Cardiac muscle cell (in vitro differentiated cells and primary cell): ENCODE results near the gene PGBD1. TPM values are rescaled to one million over a fixed set of nuclear protein-coding genes. Genes with fewer than 3 reads are reported as not detected.

Experiments used
- DNase-seq, 2 donors: peaks; one replicate each; pipeline versions ENCODE4 v3.0.0 to v3.0.0-alpha.2; 2010 to 2017; ENCODE audit warnings: low read depth in 1 of 2, low spot score in 1 of 2
- H3K27ac ChIP-seq: fragments of 200-600 bp; sonication (generic); 2 replicates; pipeline ENCODE4 v1.5.1; 2016
- H3K27me3 ChIP-seq: fragments of 200-600 bp; sonication (generic); 2 replicates; pipeline ENCODE4 v1.6.0; 2016; ENCODE audit warnings: control low read depth
- H3K36me3 ChIP-seq: fragments of 200-600 bp; sonication (generic); 2 replicates; pipeline ENCODE4 v1.5.1; 2016; ENCODE audit warnings: control low read depth
- H3K4me1 ChIP-seq: fragments of 200-600 bp; sonication (generic); 2 replicates; pipeline ENCODE4 v1.8.1; 2017; ENCODE audit warnings: low read depth, mild to moderate bottlenecking, mixed run types
- H3K4me3 ChIP-seq: fragments of 200-600 bp; sonication (generic); 2 replicates; pipeline ENCODE4 v1.5.1; 2016; ENCODE audit warnings: mild to moderate bottlenecking
- H3K9me3 ChIP-seq: fragments of 200-600 bp; sonication (generic); 2 replicates; pipeline ENCODE4 v1.5.1; 2017; ENCODE audit warnings: low read depth, mild to moderate bottlenecking, control low read depth
- polyA plus RNA-seq: library from polyadenylated mRNA; unstranded; fragments of >200 nt; fragmentation: Nextera tagmentation; extraction: Ambion mirVana; gene quantifications from 2 replicates; pipeline ENCODE4 v1.2.1, GENCODE V29; 2016
- total RNA-seq: library from RNA; depleted of rRNA; stranded (reverse); fragments of >200 nt; gene quantifications from 2 replicates; pipeline ENCODE4 v1.2.3, GENCODE V29; 2016
- TF ChIP-seq, protein P1 (sequence below): IDR thresholded peaks from 2 replicates; pipeline ENCODE4 v1.5.1; 2012; ENCODE audit warnings: low read depth, mild to moderate bottlenecking, low read length

PGBD1 gene
- total and polyA plus RNA-seq, 2 experiments from 2014 or later = 7.5 to 8.2 TPM

- Histone ChIP-seq H3K4me1 (peaks cover 14% of the 10 kb centered on the region), H3K9me3 (no peaks in the 10 kb centered on the region), H3K27ac (peak overlapping the region; percentile 2), H3K4me3 (no peak overlapping the region), H3K36me3 (no peaks in the 10 kb centered on the region), H3K27me3 (peaks cover 9% of the 10 kb centered on the region)
- no peak for DNase-seq
- TF ChIP-seq, protein P1, sequence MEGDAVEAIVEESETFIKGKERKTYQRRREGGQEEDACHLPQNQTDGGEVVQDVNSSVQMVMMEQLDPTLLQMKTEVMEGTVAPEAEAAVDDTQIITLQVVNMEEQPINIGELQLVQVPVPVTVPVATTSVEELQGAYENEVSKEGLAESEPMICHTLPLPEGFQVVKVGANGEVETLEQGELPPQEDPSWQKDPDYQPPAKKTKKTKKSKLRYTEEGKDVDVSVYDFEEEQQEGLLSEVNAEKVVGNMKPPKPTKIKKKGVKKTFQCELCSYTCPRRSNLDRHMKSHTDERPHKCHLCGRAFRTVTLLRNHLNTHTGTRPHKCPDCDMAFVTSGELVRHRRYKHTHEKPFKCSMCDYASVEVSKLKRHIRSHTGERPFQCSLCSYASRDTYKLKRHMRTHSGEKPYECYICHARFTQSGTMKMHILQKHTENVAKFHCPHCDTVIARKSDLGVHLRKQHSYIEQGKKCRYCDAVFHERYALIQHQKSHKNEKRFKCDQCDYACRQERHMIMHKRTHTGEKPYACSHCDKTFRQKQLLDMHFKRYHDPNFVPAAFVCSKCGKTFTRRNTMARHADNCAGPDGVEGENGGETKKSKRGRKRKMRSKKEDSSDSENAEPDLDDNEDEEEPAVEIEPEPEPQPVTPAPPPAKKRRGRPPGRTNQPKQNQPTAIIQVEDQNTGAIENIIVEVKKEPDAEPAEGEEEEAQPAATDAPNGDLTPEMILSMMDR = no peak
These were observed 65.7 kb downstream of the PGBD1 start for GRCh38 chr6:28347119-28347518.

DNA sequence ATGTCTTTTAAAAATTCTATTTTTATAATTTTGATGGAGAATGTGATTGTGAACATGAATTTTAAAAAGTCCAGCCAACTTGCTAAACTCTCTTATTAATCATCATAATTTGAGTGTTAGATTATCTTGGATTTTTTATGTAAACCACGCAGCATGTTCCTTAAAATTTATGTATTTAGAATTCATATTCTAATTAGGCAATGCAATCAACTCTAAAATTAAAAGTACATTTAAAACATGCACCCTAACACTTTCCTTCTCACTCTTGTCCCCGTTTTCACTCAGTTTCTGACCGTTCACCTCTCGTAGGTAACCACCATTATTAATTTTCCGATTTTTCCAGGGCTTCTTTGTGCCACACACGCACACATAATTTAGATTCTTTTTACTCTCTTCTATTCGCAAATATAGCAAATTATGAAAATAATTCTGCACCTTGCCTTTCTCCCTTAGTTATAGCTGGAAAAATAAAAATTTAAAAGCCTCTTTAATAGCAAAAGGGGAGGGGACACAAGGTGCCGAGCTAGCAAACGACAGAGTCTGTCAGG, 68.0 kb downstream of the PGBD1 start:
- Histone ChIP-seq H3K4me3 (peak overlapping the region; percentile 68), H3K27me3 (peaks cover 9% of the 10 kb centered on the region), H3K4me1 (peaks cover 14% of the 10 kb centered on the region), H3K27ac (peak overlapping the region; percentile 85), H3K36me3 (no peaks in the 10 kb centered on the region), H3K9me3 (no peaks in the 10 kb centered on the region)
- TF ChIP-seq, protein P1 = no peak
- DNase-seq = no peak

GRCh38 chr6:28349892-28350737, 68.7 kb downstream of the PGBD1 start, which contains the start of gene ZKSCAN3:
TSS of gene ZKSCAN3 (plus strand) at chr6:28349947. CDS start at chr6:28359587, 9,640 bp downstream.
- no peaks in the 10 kb centered on the region for H3K9me3 ChIP-seq
- peak within 1 kb of the TSS; percentile 68 for H3K4me3 ChIP-seq
- TF ChIP-seq, protein P1 = no peak
- no peaks in the 10 kb centered on the region for H3K36me3 ChIP-seq
- peak within 1 kb of the TSS; percentile 85 for H3K27ac ChIP-seq
- DNase-seq = peak; percentile 79 to 91
- peaks cover 14% of the 10 kb centered on the region for H3K4me1 ChIP-seq
- peaks cover 9% of the 10 kb centered on the region for H3K27me3 ChIP-seq

GRCh38 chr6:28351087-28351486, 69.7 kb downstream of the PGBD1 start:
- Histone ChIP-seq H3K4me1 (peaks cover 18% of the 10 kb centered on the region), H3K4me3 (peak overlapping the region; percentile 68), H3K36me3 (no peaks in the 10 kb centered on the region), H3K9me3 (no peaks in the 10 kb centered on the region), H3K27me3 (peaks cover 3% of the 10 kb centered on the region), H3K27ac (no peak overlapping the region)
- TF ChIP-seq, protein P1 = no peak
- DNase-seq = no peak

- Histone ChIP-seq H3K36me3 (no peaks in the 10 kb centered on the region), H3K27me3 (peaks cover 2% of the 10 kb centered on the region), H3K9me3 (no peaks in the 10 kb centered on the region), H3K4me1 (peaks cover 18% of the 10 kb centered on the region), H3K4me3 (peak overlapping the region; percentile 68), H3K27ac (no peak overlapping the region)
- no peak for DNase-seq
- TF ChIP-seq, protein P1 = no peak
These were observed 70.1 kb downstream of the PGBD1 start for GRCh38 chr6:28351493-28351925.

Other genes starting within 250 kb of the PGBD1 start
- 0.95 and 1.6 TPM in 2 replicates for gene ZNF165, start 201.0 kb upstream of the PGBD1 start, total RNA-seq
- 1.8 and 1.9 TPM in 2 replicates for gene ZNF165, start 201.0 kb upstream of the PGBD1 start, polyA plus RNA-seq
- gene ZSCAN16, start 157.0 kb upstream of the PGBD1 start, total RNA-seq = 7.4 and 10.3 TPM in 2 replicates
- 7.4 and 9.3 TPM in 2 replicates for gene ZSCAN16, start 157.0 kb upstream of the PGBD1 start, polyA plus RNA-seq
- 24.8 and 58.3 TPM in 2 replicates for gene ZKSCAN8, start 139.7 kb upstream of the PGBD1 start, total RNA-seq
- 11.0 and 16.2 TPM in 2 replicates for gene ZKSCAN8, start 139.7 kb upstream of the PGBD1 start, polyA plus RNA-seq
- 18.6 and 21.8 TPM in 2 replicates for gene ZSCAN9, start 56.3 kb upstream of the PGBD1 start, total RNA-seq
- 14.4 and 15.4 TPM in 2 replicates for gene ZSCAN9, start 56.3 kb upstream of the PGBD1 start, polyA plus RNA-seq
- 7.9 and 8.4 TPM in 2 replicates for gene ZKSCAN4, start 29.3 kb upstream of the PGBD1 start, total RNA-seq
- 6.8 and 7.1 TPM in 2 replicates for gene ZKSCAN4, start 29.3 kb upstream of the PGBD1 start, polyA plus RNA-seq
- gene NKAPL, start 22.3 kb upstream of the PGBD1 start, total RNA-seq = not detected in 2 replicates
- gene NKAPL, start 22.3 kb upstream of the PGBD1 start, polyA plus RNA-seq = not detected in 2 replicates
- gene ZSCAN26, start 14.4 kb upstream of the PGBD1 start, total RNA-seq = 23.7 and 37.9 TPM in 2 replicates
- 20.2 and 25.3 TPM in 2 replicates for gene ZSCAN26, start 14.4 kb upstream of the PGBD1 start, polyA plus RNA-seq
- gene ZSCAN31, start 54.6 kb downstream of the PGBD1 start, total RNA-seq = 5.0 and 8.1 TPM in 2 replicates
- gene ZSCAN31, start 54.6 kb downstream of the PGBD1 start, polyA plus RNA-seq = 3.8 and 6.8 TPM in 2 replicates
- 11.2 and 13.3 TPM in 2 replicates for gene ZKSCAN3, start 68.4 kb downstream of the PGBD1 start, total RNA-seq
- gene ZKSCAN3, start 68.4 kb downstream of the PGBD1 start, polyA plus RNA-seq = 7.2 and 7.8 TPM in 2 replicates
- 7.6 and 12.0 TPM in 2 replicates for gene ZSCAN12, start 118.2 kb downstream of the PGBD1 start, total RNA-seq
- 7.0 and 7.3 TPM in 2 replicates for gene ZSCAN12, start 118.2 kb downstream of the PGBD1 start, polyA plus RNA-seq
- 6.9 and 11.3 TPM in 2 replicates for gene ZSCAN23, start 161.9 kb downstream of the PGBD1 start, total RNA-seq
- 0.90 and 4.9 TPM in 2 replicates for gene ZSCAN23, start 161.9 kb downstream of the PGBD1 start, polyA plus RNA-seq
- gene GPX6, start 234.2 kb downstream of the PGBD1 start, total RNA-seq = not detected in 2 replicates
- gene GPX6, start 234.2 kb downstream of the PGBD1 start, polyA plus RNA-seq = not detected in 2 replicates
- gene GPX5, start 244.3 kb downstream of the PGBD1 start, total RNA-seq = 0.30 and 1.1 TPM in 2 replicates
- gene GPX5, start 244.3 kb downstream of the PGBD1 start, polyA plus RNA-seq = 0.92 and 3.6 TPM in 2 replicates